ENCODE data around the gene SHFL. TPM values are rescaled to one million over a fixed set of nuclear protein-coding genes. Genes with fewer than 3 reads are reported as not detected.

SHFL gene
- total RNA-seq = 27.1 and 27.7 TPM in 2 replicates

DNA sequence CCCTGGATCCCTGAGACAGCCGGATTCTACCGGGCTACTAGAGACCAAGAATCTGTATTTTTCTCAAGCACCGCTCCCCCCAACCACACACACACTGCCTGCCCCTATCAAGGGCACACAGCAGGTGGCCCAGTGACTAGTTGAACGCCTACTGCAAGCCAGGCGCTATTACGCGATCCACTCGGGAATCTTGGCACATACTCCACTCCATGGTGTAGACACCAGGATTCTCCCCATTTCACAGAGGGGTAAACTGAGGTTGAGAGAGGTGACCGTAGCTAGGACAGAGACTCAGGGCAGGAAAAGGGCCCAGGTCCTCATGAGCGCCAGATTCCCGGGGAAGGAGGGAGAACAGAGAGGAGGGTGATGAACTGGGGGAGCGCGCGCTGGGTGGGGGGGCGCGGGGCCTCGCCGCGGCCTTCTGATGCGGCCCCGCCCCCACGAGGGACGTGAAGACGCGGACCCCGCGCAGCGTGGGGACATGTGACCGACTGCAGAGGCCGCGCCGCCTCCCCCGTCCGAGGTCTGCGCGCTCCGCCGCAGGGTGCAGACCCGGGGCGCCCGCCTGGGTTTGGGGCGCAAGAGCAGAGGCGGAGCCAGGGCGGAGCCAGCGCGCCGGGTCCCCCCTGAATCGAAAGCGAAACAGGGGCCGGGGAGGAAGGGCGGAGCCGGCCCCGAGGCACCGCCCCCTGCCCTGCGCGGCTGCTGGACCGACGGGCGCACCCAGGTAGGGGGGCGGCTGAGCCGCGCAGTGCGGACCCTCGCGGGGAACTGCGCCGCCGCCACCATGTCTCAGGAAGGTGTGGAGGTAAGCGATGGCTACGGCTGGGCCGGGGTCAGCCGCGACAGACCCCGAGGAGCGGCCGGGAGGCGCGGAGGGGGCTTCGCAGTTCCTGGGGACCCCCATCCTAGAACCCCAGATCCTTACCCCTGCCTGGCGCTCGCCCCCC is at the start of gene SHFL:
TSS of gene SHFL (plus strand) at position 677 of the 950 bp plus-strand sequence. CDS start at position 788, 111 bp downstream.

GRCh38 chr19:10106100-10106936 is 20.2 kb downstream of the SHFL start, which contains the start of gene PPAN:
TSS of gene PPAN (plus strand) at chr19:10106362. CDS start at chr19:10106395, 33 bp downstream.

GRCh38 chr19:10111405-10111811 is 25.3 kb downstream of the SHFL start, which contains the start of gene P2RY11:
TSS of gene P2RY11 (plus strand) at chr19:10111693. CDS start at chr19:10111722, 29 bp downstream.

Other genes with a start within 250 kb of the SHFL start
- gene OLFM2, start 149.8 kb upstream of the SHFL start, total RNA-seq = 5.0 and 112 TPM in 2 replicates
- 8.6 and 138 TPM in 2 replicates for gene COL5A3, start 75.8 kb upstream of the SHFL start, total RNA-seq
- gene RDH8, start 72.8 kb upstream of the SHFL start, total RNA-seq = not detected in 2 replicates
- gene ANGPTL6, start 16.4 kb downstream of the SHFL start, total RNA-seq = 0.46 and 0.73 TPM in 2 replicates
- 34.7 and 50.3 TPM in 2 replicates for gene PPAN, start 20.0 kb downstream of the SHFL start, total RNA-seq
- 5.9 and 10.1 TPM in 2 replicates for gene P2RY11, start 25.4 kb downstream of the SHFL start, total RNA-seq
- 202 and 222 TPM in 2 replicates for gene EIF3G, start 33.6 kb downstream of the SHFL start, total RNA-seq
- 26.7 and 30.3 TPM in 2 replicates for gene DNMT1, start 108.6 kb downstream of the SHFL start, total RNA-seq
- 11.9 and 14.6 TPM in 2 replicates for gene S1PR2, start 145.0 kb downstream of the SHFL start, total RNA-seq
- gene MRPL4, start 165.9 kb downstream of the SHFL start, total RNA-seq = 18.1 and 25.0 TPM in 2 replicates
- 5.9 and 19.6 TPM in 2 replicates for gene ICAM1, start 184.8 kb downstream of the SHFL start, total RNA-seq
- 0.10 and 0.52 TPM in 2 replicates for gene ICAM4, start 200.6 kb downstream of the SHFL start, total RNA-seq
- gene ICAM5, start 203.6 kb downstream of the SHFL start, total RNA-seq = 2.3 and 2.5 TPM in 2 replicates
- gene ZGLP1, start 223.5 kb downstream of the SHFL start, total RNA-seq = 0.46 and 0.59 TPM in 2 replicates
- gene FDX2, start 229.7 kb downstream of the SHFL start, total RNA-seq = 12.5 and 19.6 TPM in 2 replicates
- gene RAVER1, start 247.2 kb downstream of the SHFL start, total RNA-seq = 17.3 and 27.0 TPM in 2 replicates